Osteocyte (in vitro differentiated cells): Measurements from ENCODE around the gene NPL. TPM values are rescaled to one million over a fixed set of nuclear protein-coding genes. Genes with fewer than 3 reads are reported as not detected.

Source experiments
- DNase-seq: peaks from one replicate; pipeline ENCODE4 v3.0.0; 2021; ENCODE audit warnings: mixed read lengths; ENCODE audit not compliant: unreplicated experiment; ENCODE audit errors: extremely low spot score
- H3K27ac Mint-ChIP-seq: one replicate; pipeline ENCODE4 v1.8.0; 2021; ENCODE audit warnings: mild to moderate bottlenecking, mixed read lengths; ENCODE audit not compliant: unreplicated experiment
- H3K27me3 Mint-ChIP-seq: one replicate; pipeline ENCODE4 v1.8.0; 2021; ENCODE audit warnings: mixed read lengths; ENCODE audit not compliant: unreplicated experiment
- H3K36me3 Mint-ChIP-seq: one replicate; pipeline ENCODE4 v1.8.0; 2021; ENCODE audit warnings: mixed read lengths; ENCODE audit not compliant: unreplicated experiment
- H3K4me1 Mint-ChIP-seq: one replicate; pipeline ENCODE4 v1.8.0; 2021; ENCODE audit warnings: mixed read lengths; ENCODE audit not compliant: unreplicated experiment
- H3K4me3 Mint-ChIP-seq: one replicate; pipeline ENCODE4 v1.8.0; 2021; ENCODE audit warnings: mild to moderate bottlenecking, moderate library complexity, mixed read lengths; ENCODE audit not compliant: unreplicated experiment
- H3K9me3 Mint-ChIP-seq: one replicate; pipeline ENCODE4 v1.8.0; 2021; ENCODE audit warnings: mixed read lengths; ENCODE audit not compliant: unreplicated experiment
- CTCF ChIP-seq: fragments of 200-600 bp; sonication (generic); IDR thresholded peaks from 2 replicates; pipeline ENCODE4 v1.5.0; 2021; ENCODE audit warnings: antibody characterized with exemption, mild to moderate bottlenecking, moderate library complexity
- total RNA-seq: library from RNA; stranded (reverse); gene quantifications from 2 replicates; pipeline ENCODE4 v1.2.1, GENCODE V29; 2021

The NPL gene
- total RNA-seq, 1 donor from 2014 or later = 4.2 TPM

GRCh38 chr1:182855911-182856310 lies 66.3 kb downstream of the NPL start:
- Mint-ChIP-seq H3K4me3 (no peak overlapping the region), H3K27ac (no peak overlapping the region), H3K27me3 (no peaks in the 10 kb centered on the region), H3K36me3 (peaks cover 80% of the 10 kb centered on the region), H3K9me3 (no peaks in the 10 kb centered on the region), H3K4me1 (no peaks in the 10 kb centered on the region)
- no peak for TF ChIP-seq CTCF
- no peak for DNase-seq

- Mint-ChIP-seq H3K27ac (no peak overlapping the region), H3K4me1 (no peaks in the 10 kb centered on the region), H3K27me3 (no peaks in the 10 kb centered on the region), H3K36me3 (peaks cover 80% of the 10 kb centered on the region), H3K9me3 (no peaks in the 10 kb centered on the region), H3K4me3 (no peak overlapping the region)
- no peak for TF ChIP-seq CTCF
- no peak for DNase-seq
These were observed 67.6 kb downstream of the NPL start for GRCh38 chr1:182857212-182857611.

GRCh38 chr1:182860658-182861057 lies 71.1 kb downstream of the NPL start:
- no peak for DNase-seq
- TF ChIP-seq CTCF = no peak
- Mint-ChIP-seq H3K4me3 (no peak overlapping the region), H3K27ac (no peak overlapping the region), H3K9me3 (no peaks in the 10 kb centered on the region), H3K4me1 (no peaks in the 10 kb centered on the region), H3K27me3 (no peaks in the 10 kb centered on the region), H3K36me3 (peaks cover 73% of the 10 kb centered on the region)

- H3K27me3 Mint-ChIP-seq = no peaks in the 10 kb centered on the region
- TF ChIP-seq CTCF = no peak
- no peak overlapping the region for H3K4me3 Mint-ChIP-seq
- peaks cover 78% of the 10 kb centered on the region for H3K36me3 Mint-ChIP-seq
- DNase-seq = no peak
- no peak overlapping the region for H3K27ac Mint-ChIP-seq
- H3K9me3 Mint-ChIP-seq = no peaks in the 10 kb centered on the region
- H3K4me1 Mint-ChIP-seq = no peaks in the 10 kb centered on the region
These were observed 72.4 kb downstream of the NPL start for GRCh38 chr1:182861994-182862393.

- H3K27me3 Mint-ChIP-seq = no peaks in the 10 kb centered on the region
- peaks cover 77% of the 10 kb centered on the region for H3K36me3 Mint-ChIP-seq
These were observed 73.3 kb downstream of the NPL start for GRCh38 chr1:182862827-182863226.

More at GRCh38 chr1:182862827-182863226, 73.3 kb downstream of the NPL start:
- Mint-ChIP-seq H3K9me3 (no peaks in the 10 kb centered on the region), H3K27ac (no peak overlapping the region), H3K4me3 (no peak overlapping the region), H3K4me1 (no peaks in the 10 kb centered on the region)
- no peak for DNase-seq
- TF ChIP-seq CTCF = no peak
